PFSK-1 (cell line): ENCODE results near the gene GRIP1.

Source experiments
- FOXP2 ChIP-seq: optimal IDR thresholded peaks from 2 replicates; pipeline ENCODE3; 2011; ENCODE audit warnings: borderline replicate concordance, control low read depth, inconsistent platforms; ENCODE audit not compliant: insufficient read depth; ENCODE audit errors: extremely low read length, extremely low read depth
- POLR2AphosphoS5 ChIP-seq: IDR thresholded peaks from 2 replicates; pipeline ENCODE4 v1.6.1; 2012; ENCODE audit warnings: low read depth, mild to moderate bottlenecking, control low read depth, low read length, moderate library complexity
- SIN3A ChIP-seq: IDR thresholded peaks from 2 replicates; pipeline ENCODE4 v1.6.1; 2012; ENCODE audit warnings: mild to moderate bottlenecking, low read length, moderate library complexity, borderline replicate concordance; ENCODE audit not compliant: insufficient read depth
- TAF1 ChIP-seq: IDR thresholded peaks from 2 replicates; pipeline ENCODE4 v1.6.1; 2012; ENCODE audit warnings: low read length, control low read depth, borderline replicate concordance; ENCODE audit not compliant: insufficient read depth
- TF ChIP-seq, protein P1 (sequence below), 2 experiments: IDR thresholded peaks; 2 replicates each; pipeline versions ENCODE4 v1.6.1 to v1.8.0; 2011 to 2012; ENCODE audit warnings: low read depth in 2 of 2, low read length in 2 of 2, control low read depth in 1 of 2, inconsistent platforms in 1 of 2, mild to moderate bottlenecking in 1 of 2, moderate library complexity in 1 of 2; ENCODE audit not compliant: insufficient read depth in 1 of 2

Gene GRIP1

DNA sequence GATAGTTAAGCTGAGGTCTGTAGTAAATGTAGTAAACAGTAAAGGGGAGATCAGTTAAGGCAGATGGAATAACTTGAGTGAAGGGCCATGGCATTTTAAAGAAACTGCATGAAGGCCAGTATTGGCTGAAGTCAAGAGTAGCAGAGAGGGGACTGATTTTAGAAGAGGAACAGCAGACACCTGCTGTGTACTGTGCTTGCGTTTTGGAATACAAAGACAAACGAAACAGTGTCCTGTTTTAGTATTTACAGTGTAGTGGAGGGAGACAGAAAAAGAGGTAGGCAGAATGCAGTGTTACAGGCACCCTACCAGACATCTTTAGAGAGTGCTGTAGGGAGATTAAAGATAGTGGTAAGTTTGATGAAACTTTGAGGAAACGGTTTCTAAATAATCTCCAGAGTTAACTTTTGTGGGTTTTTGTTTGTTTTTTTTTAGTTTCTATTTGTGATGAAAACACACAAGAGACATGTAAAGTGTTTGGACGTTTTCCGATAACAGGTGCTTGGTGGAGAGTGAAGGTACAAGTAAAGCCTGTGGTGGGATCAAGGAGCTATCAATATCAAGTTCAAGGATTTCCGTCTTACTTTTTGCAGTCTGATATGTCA lies 374.5 kb downstream of the GRIP1 start:
- TF ChIP-seq FOXP2 (no peak), POLR2AphosphoS5 (no peak), SIN3A (no peak), TAF1 (no peak)
- TF ChIP-seq, protein P1, sequence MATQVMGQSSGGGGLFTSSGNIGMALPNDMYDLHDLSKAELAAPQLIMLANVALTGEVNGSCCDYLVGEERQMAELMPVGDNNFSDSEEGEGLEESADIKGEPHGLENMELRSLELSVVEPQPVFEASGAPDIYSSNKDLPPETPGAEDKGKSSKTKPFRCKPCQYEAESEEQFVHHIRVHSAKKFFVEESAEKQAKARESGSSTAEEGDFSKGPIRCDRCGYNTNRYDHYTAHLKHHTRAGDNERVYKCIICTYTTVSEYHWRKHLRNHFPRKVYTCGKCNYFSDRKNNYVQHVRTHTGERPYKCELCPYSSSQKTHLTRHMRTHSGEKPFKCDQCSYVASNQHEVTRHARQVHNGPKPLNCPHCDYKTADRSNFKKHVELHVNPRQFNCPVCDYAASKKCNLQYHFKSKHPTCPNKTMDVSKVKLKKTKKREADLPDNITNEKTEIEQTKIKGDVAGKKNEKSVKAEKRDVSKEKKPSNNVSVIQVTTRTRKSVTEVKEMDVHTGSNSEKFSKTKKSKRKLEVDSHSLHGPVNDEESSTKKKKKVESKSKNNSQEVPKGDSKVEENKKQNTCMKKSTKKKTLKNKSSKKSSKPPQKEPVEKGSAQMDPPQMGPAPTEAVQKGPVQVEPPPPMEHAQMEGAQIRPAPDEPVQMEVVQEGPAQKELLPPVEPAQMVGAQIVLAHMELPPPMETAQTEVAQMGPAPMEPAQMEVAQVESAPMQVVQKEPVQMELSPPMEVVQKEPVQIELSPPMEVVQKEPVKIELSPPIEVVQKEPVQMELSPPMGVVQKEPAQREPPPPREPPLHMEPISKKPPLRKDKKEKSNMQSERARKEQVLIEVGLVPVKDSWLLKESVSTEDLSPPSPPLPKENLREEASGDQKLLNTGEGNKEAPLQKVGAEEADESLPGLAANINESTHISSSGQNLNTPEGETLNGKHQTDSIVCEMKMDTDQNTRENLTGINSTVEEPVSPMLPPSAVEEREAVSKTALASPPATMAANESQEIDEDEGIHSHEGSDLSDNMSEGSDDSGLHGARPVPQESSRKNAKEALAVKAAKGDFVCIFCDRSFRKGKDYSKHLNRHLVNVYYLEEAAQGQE (IDR thresholded peaks at IDR 0.05; ENCODE audit: insufficient read depth in 1 of 2, low read depth in 2 of 2, low read length in 2 of 2), result no peak

DNA sequence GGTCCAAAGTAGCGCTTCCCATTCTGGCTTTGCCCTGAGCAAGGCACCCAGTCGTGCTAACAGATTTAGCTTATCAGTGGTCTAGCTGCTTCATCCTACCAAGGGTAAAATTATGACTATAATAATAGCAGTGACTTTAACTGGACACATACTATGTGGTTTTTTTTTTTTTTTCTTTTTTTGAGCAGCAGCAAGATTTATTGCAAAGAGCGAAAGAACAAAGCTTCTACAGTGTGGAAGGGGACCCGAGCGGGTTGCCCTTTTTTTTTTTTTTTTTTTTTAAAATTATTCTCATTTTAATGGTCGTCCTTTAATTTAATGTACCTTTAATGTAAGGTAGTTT lies 376.1 kb downstream of the GRIP1 start:
- TF ChIP-seq, protein P1 (IDR thresholded peaks at IDR 0.05; ENCODE audit: insufficient read depth in 1 of 2, low read depth in 2 of 2, low read length in 2 of 2), result no peak
- TF ChIP-seq POLR2AphosphoS5, result no peak
- TF ChIP-seq TAF1, result no peak
- TF ChIP-seq SIN3A, result no peak
- no peak for TF ChIP-seq FOXP2

DNA sequence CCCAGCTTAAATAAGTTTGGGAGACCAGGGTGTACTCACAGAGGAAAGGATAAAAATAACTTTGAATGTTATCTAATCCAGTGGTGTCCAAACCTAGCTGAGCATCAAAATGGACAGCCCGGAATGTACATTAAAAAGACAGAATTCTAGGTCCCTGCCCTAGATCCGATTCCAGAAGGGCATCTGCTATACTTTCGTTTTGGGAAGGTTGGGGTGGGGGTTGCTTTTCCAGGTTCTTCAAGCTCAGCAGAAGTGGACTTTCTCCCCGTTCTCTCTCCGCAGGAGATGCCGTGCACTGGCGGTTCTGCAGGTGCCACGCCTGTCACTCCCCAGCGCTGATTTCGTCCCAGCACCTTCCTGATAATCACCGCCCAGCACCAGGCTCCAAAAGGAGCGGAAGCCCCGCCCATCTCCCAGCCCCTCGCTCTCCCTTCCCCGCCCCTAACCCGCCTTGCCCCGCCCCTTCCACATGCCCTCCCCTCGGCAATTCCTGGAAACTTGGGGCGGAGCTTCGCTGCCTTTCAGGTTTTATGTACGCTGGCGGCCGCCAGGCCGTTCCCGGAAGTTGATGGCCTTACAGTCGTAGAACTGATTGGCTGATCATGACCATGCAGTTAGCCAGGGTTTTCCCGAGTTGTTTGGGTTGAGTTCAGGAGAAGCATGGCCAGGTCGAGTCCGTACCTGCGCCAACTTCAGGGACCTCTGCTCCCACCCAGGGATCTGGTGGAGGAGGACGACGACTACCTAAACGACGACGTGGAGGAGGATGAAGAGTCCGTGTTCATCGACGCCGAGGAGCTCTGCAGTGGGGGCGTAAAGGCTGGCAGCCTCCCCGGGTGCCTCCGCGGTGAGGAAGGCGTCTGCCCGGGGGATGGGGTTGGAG lies 376.7 kb downstream of the GRIP1 start, which contains the start of gene HELB:
TSS of gene HELB (plus strand) at position 550 of the 883 bp plus-strand sequence. CDS start at position 661, 111 bp downstream.
- TF ChIP-seq FOXP2, result peak; percentile 11
- TF ChIP-seq, protein P1 (IDR thresholded peaks at IDR 0.05; ENCODE audit: insufficient read depth in 1 of 2, low read depth in 2 of 2, low read length in 2 of 2), result 0 out of 4 replicates have a peak, but pooled peaks of 1 of the 2 experiments have one; percentile 14
- peak; percentile 76 for TF ChIP-seq POLR2AphosphoS5
- peak; percentile 56; the same call in 1 of the 2 replicates for TF ChIP-seq SIN3A
- TF ChIP-seq TAF1, result peak; percentile 70; the same call in 1 of the 2 replicates

DNA sequence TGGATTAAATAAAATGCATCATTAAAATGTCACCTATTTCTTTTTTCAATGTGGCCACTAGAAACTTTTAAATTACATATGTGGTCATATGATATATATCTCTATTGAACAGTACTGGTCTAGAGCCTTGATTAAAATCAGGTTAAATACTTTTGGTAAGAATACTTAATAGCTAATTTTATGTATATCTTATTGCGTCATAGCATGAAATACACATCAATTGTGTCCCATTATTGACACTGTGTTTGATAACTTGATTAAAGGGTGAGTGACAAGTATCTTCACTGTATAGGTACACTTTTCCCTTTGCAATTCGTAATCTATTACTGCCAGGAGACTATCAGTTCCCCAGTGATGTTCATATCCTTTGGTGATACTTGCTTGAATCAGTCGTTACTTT lies 381.0 kb downstream of the GRIP1 start:
- TF ChIP-seq TAF1, result no peak
- TF ChIP-seq, protein P1 (IDR thresholded peaks at IDR 0.05; ENCODE audit: insufficient read depth in 1 of 2, low read depth in 2 of 2, low read length in 2 of 2), result no peak
- TF ChIP-seq POLR2AphosphoS5, result no peak
- no peak for TF ChIP-seq SIN3A
- no peak for TF ChIP-seq FOXP2
